GM23338 (cell line): ENCODE results near the gene RELB. TPM values are rescaled to one million over a fixed set of nuclear protein-coding genes. Genes with fewer than 3 reads are reported as not detected.

Experiments used
- ATAC-seq: fragments of 200-7000 bp; cut with Tn5 transposase; 3 replicates; pipeline ENCODE4 v1.9.1; 2020
- DNase-seq: peaks from one replicate; pipeline ENCODE4 v3.0.0-alpha.2; 2015; ENCODE audit warnings: low spot score
- H2AFZ ChIP-seq: fragments of 200-600 bp; sonication (generic); 2 replicates; pipeline ENCODE4 v1.8.0; 2016; ENCODE audit warnings: antibody characterized with exemption, mild to moderate bottlenecking, moderate library complexity
- H3F3A ChIP-seq: fragments of 200-600 bp; sonication (generic); replicated peaks from 2 replicates; pipeline ENCODE4 v1.8.0; 2017; ENCODE audit warnings: antibody characterized with exemption, mixed run types, low read depth
- H3K27ac ChIP-seq: fragments of 200-600 bp; sonication (generic); 2 replicates; pipeline ENCODE4 v1.6.1; 2016; ENCODE audit warnings: low read depth
- H3K27me3 ChIP-seq: fragments of 200-600 bp; sonication (generic); 2 replicates; pipeline ENCODE4 v1.8.0; 2016; ENCODE audit warnings: mild to moderate bottlenecking, mixed run types, moderate library complexity; ENCODE audit not compliant: insufficient read depth
- H3K36me3 ChIP-seq: fragments of 200-600 bp; sonication (generic); 2 replicates; pipeline ENCODE4 v1.8.0; 2016; ENCODE audit warnings: mild to moderate bottlenecking; ENCODE audit not compliant: insufficient read depth
- H3K4me1 ChIP-seq: fragments of 200-600 bp; sonication (generic); 2 replicates; pipeline ENCODE4 v1.8.0; 2016; ENCODE audit warnings: mild to moderate bottlenecking, moderate library complexity; ENCODE audit not compliant: insufficient read depth
- H3K4me2 ChIP-seq: fragments of 200-600 bp; sonication (generic); 2 replicates; pipeline ENCODE4 v1.7.1; 2017; ENCODE audit warnings: mixed run types
- H3K4me3 ChIP-seq: fragments of 200-600 bp; sonication (generic); 2 replicates; pipeline ENCODE4 v1.6.1; 2016; ENCODE audit warnings: mixed run types
- H3K79me2 ChIP-seq: fragments of 200-600 bp; sonication (generic); replicated peaks from 2 replicates; pipeline ENCODE4 v1.8.0; 2017; ENCODE audit warnings: mild to moderate bottlenecking; ENCODE audit not compliant: insufficient read depth
- H3K9me2 ChIP-seq: fragments of 200-600 bp; sonication (generic); 2 replicates; pipeline ENCODE4 v1.8.0; 2017; ENCODE audit not compliant: insufficient read depth
- H4K20me1 ChIP-seq: fragments of 200-600 bp; sonication (generic); replicated peaks from 2 replicates; pipeline ENCODE4 v1.8.0; 2017; ENCODE audit warnings: mild to moderate bottlenecking; ENCODE audit not compliant: insufficient read depth
- H3K27ac Mint-ChIP-seq: 2 replicates; pipeline ENCODE4 v1.8.0; 2020; ENCODE audit warnings: inconsistent platforms, mild to moderate bottlenecking, moderate library complexity, mixed read lengths
- H3K27me3 Mint-ChIP-seq: 3 replicates; pipeline ENCODE4 v1.8.0; 2022; ENCODE audit warnings: low read depth, mild to moderate bottlenecking, moderate library complexity, mixed read lengths, inconsistent platforms; ENCODE audit not compliant: insufficient read depth, poor library complexity
- H3K36me3 Mint-ChIP-seq: 3 replicates; pipeline ENCODE4 v1.8.0; 2021; ENCODE audit warnings: low read depth, mild to moderate bottlenecking, inconsistent platforms, moderate library complexity, mixed read lengths
- H3K4me1 Mint-ChIP-seq: 3 replicates; pipeline ENCODE4 v1.8.0; 2020; ENCODE audit warnings: mild to moderate bottlenecking, inconsistent platforms, mixed read lengths
- H3K4me3 Mint-ChIP-seq: 3 replicates; pipeline ENCODE4 v1.8.0; 2021; ENCODE audit warnings: moderate library complexity, mild to moderate bottlenecking, inconsistent platforms, mixed read lengths
- H3K9me3 Mint-ChIP-seq: 3 replicates; pipeline ENCODE4 v1.8.0; 2020; ENCODE audit warnings: moderate library complexity, mild to moderate bottlenecking, inconsistent platforms, mixed read lengths
- CTCF ChIP-seq, 2 experiments: fragments of 200-600 bp in 1 of 2; sonication (generic) in 1 of 2; conservative IDR thresholded peaks; 2 replicates each; pipeline versions ENCODE4 v1.5.1 to v1.6.1; 2016 to 2017; ENCODE audit warnings: antibody characterized with exemption in 2 of 2, low read depth in 2 of 2, mild to moderate bottlenecking in 2 of 2, moderate library complexity in 1 of 2
- REST ChIP-seq: IDR thresholded peaks from one replicate; pipeline ENCODE4 v1.6.1; 2018; ENCODE audit warnings: antibody characterized with exemption; ENCODE audit not compliant: unreplicated experiment
- ZNF114 ChIP-seq: fragments of 250-450 bp; sonication (Bioruptor Pico); IDR thresholded peaks from 2 replicates; pipeline ENCODE4 v1.5.0; 2020; ENCODE audit warnings: mild to moderate bottlenecking, moderate library complexity
- ZNF331 ChIP-seq: fragments of 250-450 bp; sonication (Bioruptor Pico); IDR thresholded peaks from 2 replicates; pipeline ENCODE4 v1.5.0; 2020; ENCODE audit warnings: low read depth, mild to moderate bottlenecking, moderate library complexity
- ZNF462 ChIP-seq: fragments of 250-450 bp; sonication (Bioruptor Pico); IDR thresholded peaks from 2 replicates; pipeline ENCODE4 v1.5.0; 2020; ENCODE audit warnings: mild to moderate bottlenecking, moderate library complexity
- polyA plus RNA-seq: library from polyadenylated mRNA; unstranded; fragments of >200 nt; fragmentation: Nextera tagmentation; extraction: Ambion mirVana; gene quantifications from 2 replicates; pipeline ENCODE4 v1.2.1, GENCODE V29; 2016
- total RNA-seq: library from RNA; depleted of rRNA; stranded (reverse); fragments of >200 nt; shearing (Covaris generic); gene quantifications from 2 replicates; pipeline ENCODE4 v1.2.3, GENCODE V29; 2014

The RELB gene
- total and polyA plus RNA-seq, 2 experiments from 2014 or later: 7.9 to 13.1 TPM

DNA sequence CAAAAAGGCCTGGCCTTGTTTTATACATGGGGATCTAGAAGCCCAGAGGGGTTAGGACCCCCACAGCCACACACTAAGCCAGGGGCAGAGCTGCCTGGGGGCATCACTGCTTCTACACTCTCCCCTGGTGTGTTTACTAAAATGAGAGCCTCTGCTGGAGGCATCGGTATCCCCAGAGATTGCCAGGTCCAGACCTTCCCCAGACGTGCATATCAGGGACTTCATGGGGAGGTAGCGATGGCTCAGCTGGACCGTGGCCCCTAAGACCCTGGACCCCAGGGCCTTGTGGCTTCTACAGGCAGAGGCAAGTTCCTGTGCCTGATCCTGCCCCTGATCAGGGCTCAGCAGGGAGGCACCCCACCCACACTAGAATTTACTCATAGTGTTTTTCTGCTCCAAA lies 32.6 kb upstream of the RELB start:
- ATAC-seq: no peak
- peaks cover 22% of the 10 kb centered on the region; the same call in 2 of the 3 replicates for H3K36me3 Mint-ChIP-seq
- no peaks in the 10 kb centered on the region; the same call in 2 of the 3 replicates for H3K9me3 Mint-ChIP-seq
- H3K79me2 ChIP-seq: peaks cover 6% of the 10 kb centered on the region; the same call in 1 of the 2 replicates
- H3K27me3 ChIP-seq: no peaks in the 10 kb centered on the region
- H3F3A ChIP-seq: 0 out of 2 replicates have a peak, but pooled peaks cover 4% of the 10 kb centered on the region
- peaks cover 12% of the 10 kb centered on the region for H4K20me1 ChIP-seq
- no peak overlapping the region for H3K4me3 Mint-ChIP-seq
- no peak for DNase-seq
- no peak overlapping the region for H3K4me3 ChIP-seq
- H3K4me1 ChIP-seq: no peaks in the 10 kb centered on the region
- peaks cover 5% of the 10 kb centered on the region for H3K27me3 Mint-ChIP-seq
- no peak overlapping the region for H3K4me2 ChIP-seq
- H3K27ac ChIP-seq: no peak overlapping the region
- H2AFZ ChIP-seq: no peak overlapping the region
- no peaks in the 10 kb centered on the region for H3K9me2 ChIP-seq
- H3K36me3 ChIP-seq: 0 out of 2 replicates have a peak, but pooled peaks cover 5% of the 10 kb centered on the region
- no peaks in the 10 kb centered on the region for H3K4me1 Mint-ChIP-seq
- no peak overlapping the region for H3K27ac Mint-ChIP-seq
- no peak for TF ChIP-seq REST

GRCh38 chr19:44969437-44969836 lies 31.8 kb upstream of the RELB start:
- Histone ChIP-seq H3F3A (0 out of 2 replicates have a peak, but pooled peaks cover 4% of the 10 kb centered on the region), H3K9me2 (no peaks in the 10 kb centered on the region), H3K36me3 (peaks cover 8% of the 10 kb centered on the region), H2AFZ (no peak overlapping the region), H4K20me1 (peaks cover 12% of the 10 kb centered on the region), H3K27ac (no peak overlapping the region), H3K4me2 (no peak overlapping the region), H3K4me1 (no peaks in the 10 kb centered on the region), H3K27me3 (no peaks in the 10 kb centered on the region), H3K79me2 (peaks cover 6% of the 10 kb centered on the region; the same call in 1 of the 2 replicates), H3K4me3 (no peak overlapping the region)
- no peak overlapping the region for H3K27ac Mint-ChIP-seq
- H3K4me3 Mint-ChIP-seq: no peak overlapping the region
- peaks cover 5% of the 10 kb centered on the region for H3K27me3 Mint-ChIP-seq
- no peaks in the 10 kb centered on the region for H3K4me1 Mint-ChIP-seq
- H3K36me3 Mint-ChIP-seq: peaks cover 25% of the 10 kb centered on the region
- no peak for DNase-seq
- ATAC-seq: no peak
- H3K9me3 Mint-ChIP-seq: no peaks in the 10 kb centered on the region; the same call in 2 of the 3 replicates
- TF ChIP-seq REST (no peak), ZNF462 (CRISPR knock-in tag) (no peak), ZNF114 (CRISPR knock-in tag) (no peak), CTCF (conservative IDR thresholded peaks at IDR 0.05; ENCODE audit: low read depth in 2 of 2) (no peak), ZNF331 (CRISPR knock-in tag) (no peak)
